Gastrocnemius medialis (tissue), 4 donors: Measurements from ENCODE around the gene CLASP1.

Source experiments
- CTCF ChIP-seq, 5 experiments: fragments of 450-650 bp in 3 of 5; fragments of 200-600 bp in 2 of 5; sonication (generic) in 2 of 5; IDR thresholded peaks in 4 of 5; conservative IDR thresholded peaks in 1 of 5; 1 replicate in 4 of 5; 2 replicates in 1 of 5; pipeline ENCODE4 v1.5.1; 2016 to 2019; ENCODE audit warnings: antibody characterized with exemption in 5 of 5, mild to moderate bottlenecking in 3 of 5, moderate library complexity in 3 of 5
- POLR2A ChIP-seq, 2 donors: fragments of 450-650 bp; IDR thresholded peaks; one replicate each; pipeline ENCODE4 v1.6.1; 2017; ENCODE audit warnings: antibody characterized with exemption in 2 of 2, mild to moderate bottlenecking in 2 of 2, moderate library complexity in 2 of 2

GRCh38 chr2:121451398-121451797, 197.9 kb downstream of the CLASP1 start:
- TF ChIP-seq CTCF (IDR thresholded peaks at IDR 0.05 in 4 of 5, conservative IDR thresholded peaks at IDR 0.05 in 1 of 5) (no peak), POLR2A (IDR thresholded peaks at IDR 0.05) (no peak)
